Endothelial cell of umbilical vein (primary cell): ENCODE measurements around the gene ATXN3L. TPM values are rescaled to one million over a fixed set of nuclear protein-coding genes. Genes with fewer than 3 reads are reported as not detected.

Source experiments
- BruUV-seq: library from RNA; stranded (reverse); fragments of 400-500 nt; replicated peaks from 2 replicates; lab custom pipeline; 2021; lab: Mats Ljungman, UMichigan
- CTCF ChIA-PET: fragments of 300-600, 350-600 bp; sonication (Branson Sonifier 250); formaldehyde crosslinking; loops from one replicate; lab custom pipeline; 2021; ENCODE audit warnings: antibody characterized with exemption, inconsistent platforms; lab: Charles Lee
- POLR2A ChIA-PET: fragments of 300-600, 350-600 bp; sonication (Branson Sonifier 250); formaldehyde crosslinking; loops from one replicate; lab custom pipeline; 2021; ENCODE audit warnings: antibody characterized with exemption, inconsistent platforms; lab: Charles Lee
- DNase-seq: peaks from one replicate; pipeline ENCODE4 v3.0.0-alpha.2; 2011; ENCODE audit warnings: low read depth, low spot score
- FAIRE-seq: peaks from 2 replicates; lab custom pipeline; 2011; peaks lifted over from hg19 to GRCh38; lab: Jason Lieb, UNC
- H2AFZ ChIP-seq: 2 replicates; pipeline ENCODE4 v1.6.0; 2012; ENCODE audit warnings: low read depth, low read length, control low read depth, inconsistent platforms
- H3K27ac ChIP-seq: 2 replicates; pipeline ENCODE4 v1.5.1; 2011; ENCODE audit warnings: low read depth, mild to moderate bottlenecking, control low read depth, low read length, moderate library complexity; ENCODE audit not compliant: insufficient read depth
- H3K27me3 ChIP-seq, 2 experiments: 2 replicates each; pipeline versions ENCODE4 v1.6.0 to v1.6.1; 2011; ENCODE audit warnings: low read length in 2 of 2, mixed read lengths in 1 of 2; ENCODE audit not compliant: control insufficient read depth in 2 of 2, insufficient read depth in 2 of 2
- H3K36me3 ChIP-seq, 2 experiments: 2 replicates in 1 of 2; 3 replicates in 1 of 2; pipeline ENCODE4 v1.5.1; 2011; ENCODE audit warnings: low read length in 2 of 2, mild to moderate bottlenecking in 1 of 2, moderate library complexity in 1 of 2; ENCODE audit not compliant: control insufficient read depth in 2 of 2, insufficient read depth in 2 of 2; ENCODE audit errors: extremely low read depth in 1 of 2
- H3K4me1 ChIP-seq: 3 replicates; pipeline ENCODE4 v1.5.1; 2011; ENCODE audit warnings: mild to moderate bottlenecking, low read length; ENCODE audit not compliant: control insufficient read depth, insufficient read depth; ENCODE audit errors: extremely low read depth
- H3K4me2 ChIP-seq: 2 replicates; pipeline ENCODE4 v1.6.1; 2011; ENCODE audit warnings: low read length, control low read depth, mixed read lengths; ENCODE audit not compliant: insufficient read depth
- H3K4me3 ChIP-seq, 3 experiments: fragments of 200-600 bp in 1 of 3; sonication (generic), shearing (Covaris generic) in 1 of 3; replicated peaks in 1 of 3; 2 replicates each; pipeline ENCODE4 v1.5.1; 2011 to 2016; ENCODE audit warnings: control low read depth in 3 of 3, low read length in 3 of 3, mild to moderate bottlenecking in 2 of 3, inconsistent platforms in 1 of 3, low read depth in 1 of 3, moderate library complexity in 1 of 3; ENCODE audit not compliant: insufficient read depth in 1 of 3
- H3K79me2 ChIP-seq: 2 replicates; pipeline ENCODE4 v1.6.0; 2012; ENCODE audit warnings: low read length, inconsistent platforms; ENCODE audit not compliant: control insufficient read depth, insufficient read depth
- H3K9ac ChIP-seq: replicated peaks from 2 replicates; pipeline ENCODE3; 2011; ENCODE audit warnings: low read length, control low read depth; ENCODE audit not compliant: insufficient read depth; ENCODE audit errors: extremely low read depth
- H3K9me1 ChIP-seq: replicated peaks from 3 replicates; pipeline ENCODE4 v1.6.0; 2011; ENCODE audit warnings: mild to moderate bottlenecking, low read length; ENCODE audit not compliant: control insufficient read depth, insufficient read depth; ENCODE audit errors: extremely low read depth
- H3K9me3 ChIP-seq: replicated peaks from 2 replicates; pipeline ENCODE4 v1.5.1; 2012; ENCODE audit warnings: low read length, inconsistent platforms; ENCODE audit not compliant: control insufficient read depth, insufficient read depth
- H4K20me1 ChIP-seq: replicated peaks from 2 replicates; pipeline ENCODE3; 2011; ENCODE audit warnings: mild to moderate bottlenecking, low read length; ENCODE audit not compliant: control insufficient read depth, insufficient read depth; ENCODE audit errors: extremely low read depth
- CTCF ChIP-seq, 2 donors: IDR thresholded peaks; 1 replicate in 1 of 2; 2 replicates in 1 of 2; pipeline ENCODE4 v1.5.1; 2011; ENCODE audit warnings: low read length in 2 of 2, mild to moderate bottlenecking in 2 of 2, moderate library complexity in 2 of 2, control low read depth in 1 of 2, inconsistent platforms in 1 of 2, low read depth in 1 of 2; ENCODE audit not compliant: insufficient read depth in 1 of 2; ENCODE audit errors: extremely low read depth in 1 of 2
- EZH2 ChIP-seq: IDR thresholded peaks from 2 replicates; pipeline ENCODE4 v1.6.1; 2012; ENCODE audit warnings: borderline replicate concordance, low read depth, mild to moderate bottlenecking, moderate library complexity, low read length, inconsistent platforms; ENCODE audit not compliant: severe bottlenecking
- FOS ChIP-seq: IDR thresholded peaks from 2 replicates; pipeline ENCODE4 v1.6.1; 2011; ENCODE audit warnings: mild to moderate bottlenecking, low read length, moderate library complexity, borderline replicate concordance; ENCODE audit not compliant: insufficient read depth
- GATA2 ChIP-seq: IDR thresholded peaks from 2 replicates; pipeline ENCODE4 v1.7.0; 2011; ENCODE audit warnings: low read depth, mild to moderate bottlenecking, moderate library complexity, mixed read lengths, low read length; ENCODE audit not compliant: insufficient read length, insufficient read depth
- JUN ChIP-seq: IDR thresholded peaks from 2 replicates; pipeline ENCODE4 v1.6.1; 2011; ENCODE audit warnings: borderline replicate concordance, low read depth; ENCODE audit not compliant: insufficient read length, insufficient read depth
- MAX ChIP-seq: IDR thresholded peaks from 2 replicates; pipeline ENCODE4 v1.6.1; 2011; ENCODE audit not compliant: insufficient read depth, insufficient read length
- MYC ChIP-seq: IDR thresholded peaks from one replicate; pipeline ENCODE4 v1.6.1; 2011; ENCODE audit warnings: mild to moderate bottlenecking, low read depth, low read length
- POLR2A ChIP-seq: IDR thresholded peaks from 2 replicates; pipeline ENCODE4 v1.6.1; 2012; ENCODE audit warnings: low read depth, mild to moderate bottlenecking, control low read depth, low read length
- POLR2AphosphoS5 ChIP-seq: IDR thresholded peaks from 2 replicates; pipeline ENCODE4 v1.6.1; 2012; ENCODE audit warnings: low read depth, mild to moderate bottlenecking, control low read depth, low read length, moderate library complexity; ENCODE audit not compliant: insufficient read depth
- dilution Hi-C: fragments of 300-500 bp; cut with MboI; formaldehyde crosslinking; loops from one replicate; pipeline ENCODE4 v1.15.0; 2019; ENCODE audit warnings: low sequenced_read_pairs; ENCODE audit not compliant: extremely low pct_ligation_motif_present
- intact Hi-C: fragments of 100-400 bp; cut with micrococcal nuclease; formaldehyde crosslinking; loops from one replicate; pipeline ENCODE4 v1.10.0; 2022
- polyA plus RNA-seq, 4 experiments: library from polyadenylated mRNA; depleted of rRNA in 3 of 4; stranded (reverse) in 3 of 4; unstranded in 1 of 4; fragments of >200 nt; gene quantifications; 2 replicates each; pipeline versions ENCODE4 v1.2.1 to v1.2.3, GENCODE V29; 2011 to 2012; ENCODE audit warnings: missing spikeins in 1 of 4
- total RNA-seq: library from RNA; stranded (reverse); gene quantifications from 2 replicates; pipeline ENCODE4 v1.2.3, GENCODE V29; 2021

ATXN3L gene
- total and polyA plus RNA-seq, 2 donors (not counting 3 experiments of a cell fraction or from before 2014, with no cell fraction given), result not detected

GRCh38 chrX:13339607-13340006 lies 19.8 kb upstream of the ATXN3L start:
- H3K9me1 ChIP-seq, result no peaks in the 10 kb centered on the region
- H3K4me3 ChIP-seq, result no peak overlapping the region
- no peaks in the 10 kb centered on the region for H3K79me2 ChIP-seq
- no peak for DNase-seq
- no peak for TF ChIP-seq POLR2A
- no peak for TF ChIP-seq JUN
- no peak for TF ChIP-seq CTCF (IDR thresholded peaks at IDR 0.05; ENCODE audit: extremely low read depth in 1 of 2, insufficient read depth in 1 of 2, low read depth in 1 of 2, low read length in 2 of 2)
- peaks cover 20% of the 10 kb centered on the region for H3K4me1 ChIP-seq
- H3K27ac ChIP-seq, result no peak overlapping the region
- BruUV-seq, result no TSS peak
- H3K36me3 ChIP-seq, result no peaks in the 10 kb centered on the region
- CTCF ChIA-PET, result interaction anchor here (1.5 to 2.2 kb wide), 2 partner anchors 148 to 393 kb away, joined by 5 to 6 read pairs; no protein-coding TSS in a partner anchor
- POLR2A ChIA-PET, result no interaction called here
- H3K9me3 ChIP-seq, result no peaks in the 10 kb centered on the region
- no peak for FAIRE-seq
- no peaks in the 10 kb centered on the region for H4K20me1 ChIP-seq
- intact Hi-C loops (loop anchor here (2.0 kb wide), 2 partner anchors 229 to 369 kb away; no protein-coding TSS in a partner anchor), dilution Hi-C loops (no loop called here)
- no peak overlapping the region for H3K4me2 ChIP-seq
- H3K27me3 ChIP-seq, result no peaks in the 10 kb centered on the region
- H3K9ac ChIP-seq, result no peak overlapping the region
- H2AFZ ChIP-seq, result no peak overlapping the region

- intact Hi-C loops (no loop called here), dilution Hi-C loops (no loop called here)
- Histone ChIP-seq H3K9me3 (no peaks in the 10 kb centered on the region), H3K4me2 (no peak overlapping the region), H3K9ac (no peak overlapping the region), H3K79me2 (no peaks in the 10 kb centered on the region), H2AFZ (no peak overlapping the region), H3K27me3 (no peaks in the 10 kb centered on the region), H3K27ac (no peak overlapping the region), H3K36me3 (no peaks in the 10 kb centered on the region), H4K20me1 (no peaks in the 10 kb centered on the region), H3K4me3 (no peak overlapping the region), H3K4me1 (peaks cover 20% of the 10 kb centered on the region), H3K9me1 (no peaks in the 10 kb centered on the region)
- ChIA-PET CTCF (interaction anchor here (1.5 to 2.2 kb wide), 2 partner anchors 149 to 392 kb away, joined by 5 to 6 read pairs; no protein-coding TSS in a partner anchor), POLR2A (no interaction called here)
- FAIRE-seq, result no peak
- no TSS peak for BruUV-seq
- no peak for DNase-seq
- TF ChIP-seq MYC (no peak), MAX (no peak), EZH2 (no peak), CTCF (IDR thresholded peaks at IDR 0.05; ENCODE audit: extremely low read depth in 1 of 2, insufficient read depth in 1 of 2, low read depth in 1 of 2, low read length in 2 of 2) (no peak), POLR2A (no peak), JUN (no peak), FOS (no peak), POLR2AphosphoS5 (no peak), GATA2 (no peak)
Measured at GRCh38 chrX:13338996-13339515, 19.2 kb upstream of the ATXN3L start.
